Endothelial cell of umbilical vein (primary cell): ENCODE results near the gene DCAF5. TPM values are rescaled to one million over a fixed set of nuclear protein-coding genes. Genes with fewer than 3 reads are reported as not detected.

Experiments
- BruUV-seq: library from RNA; stranded (reverse); fragments of 400-500 nt; replicated peaks from 2 replicates; lab custom pipeline; 2021; lab: Mats Ljungman, UMichigan
- CTCF ChIA-PET: fragments of 300-600, 350-600 bp; sonication (Branson Sonifier 250); formaldehyde crosslinking; loops from one replicate; lab custom pipeline; 2021; ENCODE audit warnings: antibody characterized with exemption, inconsistent platforms; lab: Charles Lee
- POLR2A ChIA-PET: fragments of 300-600, 350-600 bp; sonication (Branson Sonifier 250); formaldehyde crosslinking; loops from one replicate; lab custom pipeline; 2021; ENCODE audit warnings: antibody characterized with exemption, inconsistent platforms; lab: Charles Lee
- DNase-seq: peaks from one replicate; pipeline ENCODE4 v3.0.0-alpha.2; 2011; ENCODE audit warnings: low read depth, low spot score
- FAIRE-seq: peaks from 2 replicates; lab custom pipeline; 2011; peaks lifted over from hg19 to GRCh38; lab: Jason Lieb, UNC
- H2AFZ ChIP-seq: 2 replicates; pipeline ENCODE4 v1.6.0; 2012; ENCODE audit warnings: low read depth, low read length, control low read depth, inconsistent platforms
- H3K27ac ChIP-seq: 2 replicates; pipeline ENCODE4 v1.5.1; 2011; ENCODE audit warnings: low read depth, mild to moderate bottlenecking, control low read depth, low read length, moderate library complexity; ENCODE audit not compliant: insufficient read depth
- H3K27me3 ChIP-seq, 2 experiments: 2 replicates each; pipeline versions ENCODE4 v1.6.0 to v1.6.1; 2011; ENCODE audit warnings: low read length in 2 of 2, mixed read lengths in 1 of 2; ENCODE audit not compliant: control insufficient read depth in 2 of 2, insufficient read depth in 2 of 2
- H3K36me3 ChIP-seq, 2 experiments: 2 replicates in 1 of 2; 3 replicates in 1 of 2; pipeline ENCODE4 v1.5.1; 2011; ENCODE audit warnings: low read length in 2 of 2, mild to moderate bottlenecking in 1 of 2, moderate library complexity in 1 of 2; ENCODE audit not compliant: control insufficient read depth in 2 of 2, insufficient read depth in 2 of 2; ENCODE audit errors: extremely low read depth in 1 of 2
- H3K4me1 ChIP-seq: 3 replicates; pipeline ENCODE4 v1.5.1; 2011; ENCODE audit warnings: mild to moderate bottlenecking, low read length; ENCODE audit not compliant: control insufficient read depth, insufficient read depth; ENCODE audit errors: extremely low read depth
- H3K4me2 ChIP-seq: 2 replicates; pipeline ENCODE4 v1.6.1; 2011; ENCODE audit warnings: low read length, control low read depth, mixed read lengths; ENCODE audit not compliant: insufficient read depth
- H3K4me3 ChIP-seq, 3 experiments: fragments of 200-600 bp in 1 of 3; sonication (generic), shearing (Covaris generic) in 1 of 3; replicated peaks in 1 of 3; 2 replicates each; pipeline ENCODE4 v1.5.1; 2011 to 2016; ENCODE audit warnings: control low read depth in 3 of 3, low read length in 3 of 3, mild to moderate bottlenecking in 2 of 3, inconsistent platforms in 1 of 3, low read depth in 1 of 3, moderate library complexity in 1 of 3; ENCODE audit not compliant: insufficient read depth in 1 of 3
- H3K79me2 ChIP-seq: 2 replicates; pipeline ENCODE4 v1.6.0; 2012; ENCODE audit warnings: low read length, inconsistent platforms; ENCODE audit not compliant: control insufficient read depth, insufficient read depth
- H3K9ac ChIP-seq: replicated peaks from 2 replicates; pipeline ENCODE3; 2011; ENCODE audit warnings: low read length, control low read depth; ENCODE audit not compliant: insufficient read depth; ENCODE audit errors: extremely low read depth
- H3K9me1 ChIP-seq: replicated peaks from 3 replicates; pipeline ENCODE4 v1.6.0; 2011; ENCODE audit warnings: mild to moderate bottlenecking, low read length; ENCODE audit not compliant: control insufficient read depth, insufficient read depth; ENCODE audit errors: extremely low read depth
- H3K9me3 ChIP-seq: replicated peaks from 2 replicates; pipeline ENCODE4 v1.5.1; 2012; ENCODE audit warnings: low read length, inconsistent platforms; ENCODE audit not compliant: control insufficient read depth, insufficient read depth
- H4K20me1 ChIP-seq: replicated peaks from 2 replicates; pipeline ENCODE3; 2011; ENCODE audit warnings: mild to moderate bottlenecking, low read length; ENCODE audit not compliant: control insufficient read depth, insufficient read depth; ENCODE audit errors: extremely low read depth
- FOS ChIP-seq: IDR thresholded peaks from 2 replicates; pipeline ENCODE4 v1.6.1; 2011; ENCODE audit warnings: mild to moderate bottlenecking, low read length, moderate library complexity, borderline replicate concordance; ENCODE audit not compliant: insufficient read depth
- GATA2 ChIP-seq: IDR thresholded peaks from 2 replicates; pipeline ENCODE4 v1.7.0; 2011; ENCODE audit warnings: low read depth, mild to moderate bottlenecking, moderate library complexity, mixed read lengths, low read length; ENCODE audit not compliant: insufficient read length, insufficient read depth
- JUN ChIP-seq: IDR thresholded peaks from 2 replicates; pipeline ENCODE4 v1.6.1; 2011; ENCODE audit warnings: borderline replicate concordance, low read depth; ENCODE audit not compliant: insufficient read length, insufficient read depth
- MYC ChIP-seq: IDR thresholded peaks from one replicate; pipeline ENCODE4 v1.6.1; 2011; ENCODE audit warnings: mild to moderate bottlenecking, low read depth, low read length
- POLR2A ChIP-seq: IDR thresholded peaks from 2 replicates; pipeline ENCODE4 v1.6.1; 2012; ENCODE audit warnings: low read depth, mild to moderate bottlenecking, control low read depth, low read length
- POLR2AphosphoS5 ChIP-seq: IDR thresholded peaks from 2 replicates; pipeline ENCODE4 v1.6.1; 2012; ENCODE audit warnings: low read depth, mild to moderate bottlenecking, control low read depth, low read length, moderate library complexity; ENCODE audit not compliant: insufficient read depth
- dilution Hi-C: fragments of 300-500 bp; cut with MboI; formaldehyde crosslinking; loops from one replicate; pipeline ENCODE4 v1.15.0; 2019; ENCODE audit warnings: low sequenced_read_pairs; ENCODE audit not compliant: extremely low pct_ligation_motif_present
- intact Hi-C: fragments of 100-400 bp; cut with micrococcal nuclease; formaldehyde crosslinking; loops from one replicate; pipeline ENCODE4 v1.10.0; 2022
- polyA plus RNA-seq, 4 experiments: library from polyadenylated mRNA; depleted of rRNA in 3 of 4; stranded (reverse) in 3 of 4; unstranded in 1 of 4; fragments of >200 nt; gene quantifications; 2 replicates each; pipeline versions ENCODE4 v1.2.1 to v1.2.3, GENCODE V29; 2011 to 2012; ENCODE audit warnings: missing spikeins in 1 of 4
- total RNA-seq: library from RNA; stranded (reverse); gene quantifications from 2 replicates; pipeline ENCODE4 v1.2.3, GENCODE V29; 2021
- TF ChIP-seq, protein P1 (sequence below), 2 donors: IDR thresholded peaks; 1 replicate in 1 of 2; 2 replicates in 1 of 2; pipeline ENCODE4 v1.5.1; 2011; ENCODE audit warnings: low read length in 2 of 2, mild to moderate bottlenecking in 2 of 2, moderate library complexity in 2 of 2, control low read depth in 1 of 2, inconsistent platforms in 1 of 2, low read depth in 1 of 2; ENCODE audit not compliant: insufficient read depth in 1 of 2; ENCODE audit errors: extremely low read depth in 1 of 2
- TF ChIP-seq, protein P2 (sequence below): IDR thresholded peaks from 2 replicates; pipeline ENCODE4 v1.6.1; 2011; ENCODE audit not compliant: insufficient read depth, insufficient read length

DCAF5 gene
- total and polyA plus RNA-seq, 2 donors (not counting 3 experiments of a cell fraction or from before 2014, with no cell fraction given) = 37.9 to 52.5 TPM

DNA sequence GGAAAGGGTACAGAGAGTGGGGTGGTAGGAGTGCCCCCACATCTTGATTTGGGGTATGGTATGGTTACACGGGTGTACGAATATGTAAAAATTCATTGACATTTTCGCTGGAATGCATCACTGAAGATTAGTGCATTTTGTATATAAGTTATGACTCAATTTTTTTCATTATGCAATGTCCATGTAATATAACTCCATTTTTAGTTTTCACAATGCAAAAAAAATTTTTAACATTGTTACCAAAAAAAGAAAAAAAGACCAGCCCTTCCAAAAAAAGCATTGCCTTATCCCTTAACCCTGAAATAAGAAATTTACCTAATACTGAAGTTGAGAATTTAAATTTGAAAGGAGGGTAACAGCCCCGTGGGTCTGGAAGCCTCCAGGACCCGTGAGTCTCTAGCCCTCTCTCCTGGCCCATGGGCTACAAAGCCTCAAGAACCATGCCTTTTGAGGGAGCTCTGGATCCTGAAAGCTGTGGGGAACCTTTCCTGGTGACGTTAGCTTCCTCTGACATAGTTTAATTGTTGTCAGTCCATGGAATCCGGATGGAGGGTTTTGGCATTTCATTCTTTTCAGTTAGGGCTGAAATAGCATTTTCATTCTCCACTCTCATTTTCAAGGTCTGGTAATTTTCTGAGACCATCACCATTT lies 118.2 kb downstream of the DCAF5 start:
- H3K9ac ChIP-seq = peak overlapping the region; percentile 62
- TF ChIP-seq GATA2 (peak; percentile 9), POLR2AphosphoS5 (peak; percentile 53), MYC (no peak), JUN (peak; percentile 50), POLR2A (no peak), FOS (no peak)
- TF ChIP-seq, protein P1, sequence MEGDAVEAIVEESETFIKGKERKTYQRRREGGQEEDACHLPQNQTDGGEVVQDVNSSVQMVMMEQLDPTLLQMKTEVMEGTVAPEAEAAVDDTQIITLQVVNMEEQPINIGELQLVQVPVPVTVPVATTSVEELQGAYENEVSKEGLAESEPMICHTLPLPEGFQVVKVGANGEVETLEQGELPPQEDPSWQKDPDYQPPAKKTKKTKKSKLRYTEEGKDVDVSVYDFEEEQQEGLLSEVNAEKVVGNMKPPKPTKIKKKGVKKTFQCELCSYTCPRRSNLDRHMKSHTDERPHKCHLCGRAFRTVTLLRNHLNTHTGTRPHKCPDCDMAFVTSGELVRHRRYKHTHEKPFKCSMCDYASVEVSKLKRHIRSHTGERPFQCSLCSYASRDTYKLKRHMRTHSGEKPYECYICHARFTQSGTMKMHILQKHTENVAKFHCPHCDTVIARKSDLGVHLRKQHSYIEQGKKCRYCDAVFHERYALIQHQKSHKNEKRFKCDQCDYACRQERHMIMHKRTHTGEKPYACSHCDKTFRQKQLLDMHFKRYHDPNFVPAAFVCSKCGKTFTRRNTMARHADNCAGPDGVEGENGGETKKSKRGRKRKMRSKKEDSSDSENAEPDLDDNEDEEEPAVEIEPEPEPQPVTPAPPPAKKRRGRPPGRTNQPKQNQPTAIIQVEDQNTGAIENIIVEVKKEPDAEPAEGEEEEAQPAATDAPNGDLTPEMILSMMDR (IDR thresholded peaks at IDR 0.05; ENCODE audit: extremely low read depth in 1 of 2, insufficient read depth in 1 of 2, low read depth in 1 of 2, low read length in 2 of 2) = peak; percentile 36 to 44
- TF ChIP-seq, protein P2, sequence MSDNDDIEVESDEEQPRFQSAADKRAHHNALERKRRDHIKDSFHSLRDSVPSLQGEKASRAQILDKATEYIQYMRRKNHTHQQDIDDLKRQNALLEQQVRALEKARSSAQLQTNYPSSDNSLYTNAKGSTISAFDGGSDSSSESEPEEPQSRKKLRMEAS = no peak
- FAIRE-seq = peak; percentile 100
- TSS peak; percentile 34 for BruUV-seq
- ChIA-PET CTCF (interaction anchor here (0.6 to 2.4 kb wide), 31 partner anchors 9 to 150 kb away, joined by 3 to 22 read pairs (median 6); no protein-coding TSS in a partner anchor), POLR2A (interaction anchor here (0.9 to 1.4 kb wide), 3 partner anchors 30 to 57 kb away, joined by 3 to 6 read pairs (median 5); partner anchors contain the start of gene ACTN1)
- H3K79me2 ChIP-seq = no peaks in the 10 kb centered on the region
- intact Hi-C loops = loop anchor here (1.0 to 2.0 kb wide), 4 partner anchors 20 to 123 kb away; no protein-coding TSS in a partner anchor
- no peaks in the 10 kb centered on the region for H4K20me1 ChIP-seq
- peak overlapping the region; percentile 24 for H2AFZ ChIP-seq
- H3K4me3 ChIP-seq = no peak overlapping the region
- H3K27me3 ChIP-seq = no peaks in the 10 kb centered on the region
- H3K27ac ChIP-seq = peak overlapping the region; percentile 77
- peak; percentile 89 for DNase-seq
- peaks cover 46% of the 10 kb centered on the region for H3K4me1 ChIP-seq
- H3K9me3 ChIP-seq = no peaks in the 10 kb centered on the region
- dilution Hi-C loops = no loop called here
- H3K4me2 ChIP-seq = peak overlapping the region; percentile 37
- no peaks in the 10 kb centered on the region for H3K36me3 ChIP-seq
- no peaks in the 10 kb centered on the region for H3K9me1 ChIP-seq
